DMS114 treated with DMSO at 0.1 percent for 48 hours (cell line): ENCODE data around the gene RUNX1.

Source experiments
- DNase-seq: peaks from one replicate; lab custom pipeline; 2025; ENCODE audit not compliant: unreplicated experiment; lab: John Stamatoyannopoulos, UW

RUNX1 gene

GRCh38 chr21:35048706-35049617 is at the start of gene RUNX1:
Gene RUNX1 (minus strand): TSS chr21:35049302.
- DNase-seq, result no peak

DNA sequence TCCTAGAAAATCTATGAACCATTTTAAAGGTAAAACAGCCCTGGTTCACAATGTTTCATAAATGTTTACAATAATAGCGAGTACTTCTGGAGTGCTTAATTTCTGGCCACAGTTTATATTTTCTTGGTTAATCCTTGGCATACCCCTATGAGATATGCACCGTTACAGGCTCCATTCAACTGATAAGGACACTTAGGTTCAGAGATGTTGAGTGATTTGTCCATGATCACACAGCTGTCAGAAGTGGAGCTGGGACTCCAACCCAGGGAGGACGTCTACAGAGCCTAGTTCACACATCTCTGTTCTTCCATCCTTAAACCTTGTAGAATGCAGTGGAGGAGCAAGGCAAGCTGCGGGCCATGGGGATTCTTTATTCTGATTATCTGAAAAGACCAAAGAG is 48.4 kb upstream of the RUNX1 start:
- DNase-seq, result no peak

DNA sequence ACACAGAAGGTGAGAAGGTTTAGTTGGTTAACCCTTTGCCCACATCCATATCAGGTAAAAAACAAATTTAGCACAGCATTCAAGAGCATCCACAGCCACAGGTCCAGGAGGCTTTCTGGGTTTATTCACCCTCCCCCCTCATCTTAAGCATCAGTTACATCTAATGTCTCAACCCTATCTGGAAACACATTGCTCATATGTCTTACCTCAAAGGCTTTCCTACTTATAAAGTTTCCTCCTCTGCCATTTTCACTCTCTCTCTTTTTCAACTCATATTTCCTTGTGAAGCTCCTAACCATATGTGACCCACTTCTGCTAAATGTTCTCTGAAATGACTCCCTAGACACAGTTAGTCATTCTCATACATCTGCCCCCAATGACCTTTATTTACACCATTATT is 47.9 kb upstream of the RUNX1 start:
- DNase-seq, result no peak

- no peak for DNase-seq
Measured at GRCh38 chr21:35095859-35096291, 46.8 kb upstream of the RUNX1 start.

DNA sequence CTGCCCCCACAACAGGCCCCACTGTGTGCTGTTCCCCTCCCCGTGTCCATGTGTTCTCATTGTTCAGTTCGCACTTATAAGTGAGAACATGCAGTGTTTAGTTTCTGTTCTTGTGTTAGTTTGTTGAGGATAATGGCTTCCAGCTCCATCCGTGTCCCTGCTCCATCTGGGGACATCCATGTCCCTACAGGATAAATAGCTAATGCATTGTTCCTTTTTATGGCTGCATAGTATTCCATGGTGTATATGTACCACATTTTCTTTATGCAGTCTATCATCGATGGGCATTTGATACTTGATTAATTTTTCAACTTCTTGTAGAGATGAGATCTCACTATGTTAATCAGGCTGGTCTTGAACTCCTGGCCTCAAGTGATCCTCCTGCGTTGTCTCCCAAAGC is 44.4 kb upstream of the RUNX1 start:
- DNase-seq, result no peak

- DNase-seq, result no peak
Measured at GRCh38 chr21:35091496-35091895, 42.4 kb upstream of the RUNX1 start.

DNA sequence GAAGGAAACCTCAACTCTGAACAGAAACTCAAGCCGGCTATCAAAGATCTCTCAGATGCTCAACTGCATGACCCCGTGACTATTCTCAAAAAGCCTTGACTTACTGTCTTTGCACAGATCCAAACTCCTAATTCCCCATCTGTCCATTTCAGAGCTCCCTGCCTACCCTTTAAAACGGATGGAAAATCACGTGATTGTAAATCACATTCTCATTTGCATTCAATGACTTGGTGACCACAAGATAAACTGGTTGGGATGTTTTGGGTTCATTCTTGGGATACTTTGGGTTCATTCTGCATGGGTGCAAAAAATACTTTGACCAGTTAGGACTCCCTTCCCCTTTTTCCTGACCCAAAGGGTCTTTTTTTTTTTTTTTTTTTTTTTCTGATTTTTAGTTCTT is 41.3 kb upstream of the RUNX1 start:
- DNase-seq, result no peak

- DNase-seq, result no peak
Measured at GRCh38 chr21:35088319-35088771, 39.2 kb upstream of the RUNX1 start.

DNA sequence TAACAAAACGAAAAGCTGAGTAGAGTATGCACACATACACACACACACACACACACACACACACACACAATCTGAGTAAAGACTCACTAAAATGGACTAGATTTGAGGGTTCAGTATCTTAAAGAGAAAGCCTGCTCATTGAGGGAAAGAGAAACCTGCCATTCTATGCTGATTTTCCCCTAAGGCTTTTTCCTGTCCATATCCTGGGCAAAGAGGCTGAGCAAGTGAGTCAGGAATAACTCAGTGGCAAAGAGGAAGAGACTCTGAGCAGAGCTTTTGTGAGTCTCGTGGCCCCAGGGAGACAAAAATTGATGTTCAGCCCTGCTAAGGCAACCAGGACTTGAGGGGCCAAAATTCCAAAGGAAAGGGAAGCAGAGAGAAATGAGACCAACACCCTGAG is 37.3 kb upstream of the RUNX1 start:
- no peak for DNase-seq

DNA sequence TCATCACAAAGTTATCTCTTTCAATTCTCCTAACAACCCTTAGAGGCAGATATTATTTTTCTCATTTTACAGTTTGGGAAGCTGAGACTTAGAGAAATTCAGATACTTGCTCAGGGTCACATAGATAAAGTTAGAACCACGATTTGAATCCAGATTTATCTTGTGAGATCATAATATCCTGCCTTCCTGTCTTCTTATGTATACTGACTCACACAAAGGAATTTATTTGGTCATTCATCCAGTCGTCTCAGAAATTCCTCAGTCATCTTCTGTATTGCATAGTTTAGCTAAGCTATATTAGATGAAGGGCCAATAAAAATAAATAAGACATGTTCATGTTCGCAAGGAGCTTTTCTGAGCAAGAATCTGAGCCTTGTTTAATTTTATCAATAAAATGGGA is 35.8 kb upstream of the RUNX1 start:
- DNase-seq, result no peak

DNA sequence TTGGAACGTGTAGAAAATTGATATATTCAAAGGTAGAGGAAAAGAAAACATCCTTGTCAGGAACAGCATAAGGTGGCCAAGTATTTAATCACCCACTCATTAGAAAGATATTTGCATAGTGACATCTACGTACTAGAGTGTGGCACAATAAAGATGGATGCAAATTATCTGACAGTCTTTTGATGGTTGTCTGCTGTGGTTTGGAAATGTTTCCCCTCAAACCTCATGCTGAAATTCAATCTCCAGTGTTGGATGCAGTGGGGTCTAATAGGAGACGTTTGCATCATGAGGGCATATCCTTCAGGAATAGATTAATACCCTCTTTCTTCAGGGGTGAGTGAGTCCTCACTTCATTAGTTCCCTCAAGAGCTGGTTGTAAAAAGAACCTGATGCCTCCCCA is 34.1 kb upstream of the RUNX1 start:
- DNase-seq, result no peak

DNA sequence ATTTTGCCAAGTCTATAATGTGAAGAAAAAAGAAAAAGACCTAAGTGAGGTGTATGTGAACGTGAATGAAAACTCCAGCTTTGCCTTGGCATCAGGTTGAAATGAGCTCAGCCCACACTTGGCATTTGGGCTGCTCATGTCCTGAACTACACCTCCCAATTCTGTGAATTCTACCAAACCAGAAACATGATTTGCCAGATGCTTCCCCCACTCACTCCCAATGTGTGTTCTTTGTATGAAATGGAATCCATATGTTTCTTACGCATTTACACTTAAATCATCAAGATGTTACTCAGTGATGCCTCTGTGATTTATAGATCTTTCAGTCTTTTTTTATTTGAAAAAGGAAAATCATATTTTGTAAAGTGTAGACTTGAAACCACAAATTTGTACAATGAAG is 32.8 kb upstream of the RUNX1 start:
- no peak for DNase-seq

DNA sequence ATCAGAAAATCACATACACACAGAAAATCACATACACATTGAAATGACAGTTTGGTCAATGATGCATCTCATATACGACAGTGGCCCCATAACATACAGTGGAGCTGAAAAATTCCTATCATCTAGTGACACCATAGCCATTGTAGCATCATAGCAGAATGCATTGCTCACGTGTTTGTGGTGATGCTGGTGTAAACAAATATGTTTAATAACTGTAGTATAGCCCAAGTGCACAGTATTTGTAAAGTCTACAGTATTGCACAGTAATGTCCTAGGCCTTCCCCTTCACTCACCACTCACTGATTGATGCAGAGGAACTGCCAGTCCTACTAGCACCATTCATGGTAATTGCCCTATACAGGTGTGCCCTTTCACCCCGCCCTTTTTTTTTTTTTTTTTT is 30.1 kb upstream of the RUNX1 start:
- DNase-seq, result no peak

- DNase-seq, result no peak
Measured at GRCh38 chr21:35077975-35078374, 28.9 kb upstream of the RUNX1 start.

- DNase-seq, result no peak
Measured at GRCh38 chr21:35077466-35077865, 28.4 kb upstream of the RUNX1 start.

DNA sequence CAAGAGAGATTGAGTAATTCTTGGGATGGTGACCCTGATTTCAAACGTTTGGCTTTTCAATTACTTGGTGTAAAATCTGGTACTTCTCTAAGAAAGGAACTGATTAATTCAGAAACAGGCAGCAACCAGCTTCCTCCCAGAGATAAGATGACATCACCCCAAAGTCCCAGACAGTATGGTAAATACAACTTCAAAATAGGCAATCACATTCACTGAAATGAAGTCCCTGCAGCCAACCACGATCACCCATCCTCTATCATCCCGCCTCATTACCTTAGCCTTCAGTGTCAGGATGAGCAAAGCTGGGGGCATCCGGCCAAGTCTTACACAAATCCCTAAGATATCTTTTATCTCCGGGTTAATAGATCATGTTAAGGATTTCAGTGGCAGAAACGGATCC is 26.4 kb upstream of the RUNX1 start:
- no peak for DNase-seq

- DNase-seq, result no peak
Measured at GRCh38 chr21:35072960-35073359, 23.9 kb upstream of the RUNX1 start.

DNA sequence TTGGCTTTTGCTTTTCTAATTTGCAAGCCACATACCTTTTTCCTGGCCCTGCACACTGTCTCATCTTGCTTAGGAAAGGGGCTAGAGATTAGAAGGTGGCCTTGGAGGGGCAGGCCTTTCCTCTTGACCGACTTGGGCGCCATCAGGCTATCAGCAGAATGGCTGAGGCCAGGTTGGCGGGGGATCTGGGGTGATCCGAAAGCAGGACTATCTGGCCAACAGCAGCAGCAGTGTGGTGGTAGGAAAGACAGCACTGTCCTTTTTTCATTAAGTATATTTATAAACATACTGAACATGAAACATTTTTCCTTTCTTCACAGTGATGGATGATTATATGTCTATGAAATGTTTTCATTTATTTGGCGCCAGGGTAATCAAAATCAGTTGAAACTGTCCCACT is 23.5 kb upstream of the RUNX1 start:
- no peak for DNase-seq

DNA sequence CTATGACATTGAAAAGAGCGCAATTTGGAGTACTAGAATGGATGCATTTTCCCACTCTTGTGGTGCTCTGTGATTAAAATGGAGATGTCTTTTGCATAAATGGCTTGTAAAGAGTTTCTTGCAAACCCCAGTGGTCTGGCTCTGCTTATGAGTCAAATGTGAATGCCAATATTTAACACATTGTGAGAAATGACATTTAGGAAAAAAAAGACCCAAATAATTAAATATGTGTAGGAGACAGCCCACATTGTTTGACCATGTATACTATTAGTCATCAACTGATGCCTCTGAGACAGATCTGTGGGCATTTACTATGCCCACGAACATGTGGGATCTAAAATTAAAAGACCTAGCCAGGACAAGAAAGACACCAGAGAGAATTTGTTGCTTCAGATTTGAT is 22.2 kb upstream of the RUNX1 start:
- no peak for DNase-seq

DNA sequence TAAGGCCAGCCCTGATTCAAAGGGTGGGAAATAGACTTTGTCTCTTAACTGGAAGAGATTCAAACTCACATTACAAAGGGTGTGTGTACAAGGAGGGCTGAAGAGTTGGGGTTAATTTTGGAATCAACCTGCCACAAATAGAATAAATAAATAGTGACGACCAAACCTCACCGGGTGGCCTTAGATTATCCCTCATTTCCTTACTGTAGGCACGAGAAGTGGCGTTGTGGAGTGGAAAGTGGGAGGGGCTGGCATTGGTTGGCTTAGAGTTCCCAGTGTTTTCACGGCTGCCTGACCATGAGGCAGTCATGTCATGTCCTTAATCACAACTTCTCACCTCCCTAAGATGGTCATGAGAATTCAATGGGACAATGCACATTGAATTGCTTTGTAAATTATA is 21.3 kb upstream of the RUNX1 start:
- no peak for DNase-seq

- no peak for DNase-seq
Measured at GRCh38 chr21:35066824-35067223, 17.7 kb upstream of the RUNX1 start.

DNA sequence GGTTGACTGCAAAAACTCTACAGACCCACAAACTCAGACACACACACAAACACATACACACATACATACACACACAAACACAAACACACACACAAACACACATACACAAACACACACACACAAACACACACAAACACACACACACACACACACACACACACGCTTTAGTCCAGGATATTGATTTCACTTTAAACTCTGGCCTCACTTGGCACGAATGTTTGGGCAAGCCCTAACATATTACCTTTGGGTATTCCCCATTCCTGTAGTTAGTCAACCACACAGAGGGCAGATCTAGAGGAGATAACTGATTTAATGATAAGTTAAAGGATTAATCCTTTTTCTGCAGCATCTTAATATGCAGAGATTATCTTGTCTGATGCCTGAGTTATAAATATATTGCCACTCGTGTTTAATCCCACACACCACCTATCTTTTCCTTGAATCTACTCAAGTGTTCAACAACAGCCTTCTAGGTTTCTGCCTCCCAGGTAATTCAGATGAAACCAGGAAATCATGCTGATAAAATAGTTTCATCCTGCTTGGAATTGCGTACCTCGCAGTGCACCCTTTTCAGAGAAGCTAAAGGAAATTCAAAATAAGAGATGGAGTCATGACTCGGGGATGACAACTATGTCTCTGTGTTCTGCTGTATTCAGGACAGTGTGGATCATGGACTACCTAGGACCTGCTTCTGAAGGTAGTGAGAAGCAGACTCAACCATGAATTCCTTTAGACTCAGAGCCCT is 14.5 kb upstream of the RUNX1 start:
- no peak for DNase-seq
